Hepatocyte (in vitro differentiated cells): ENCODE data around the gene HIRIP3. TPM values are rescaled to one million over a fixed set of nuclear protein-coding genes. Genes with fewer than 3 reads are reported as not detected.

ENCODE experiments used
- DNase-seq: peaks from one replicate; pipeline ENCODE4 v3.0.0-alpha.2; 2016; ENCODE audit warnings: low spot score
- H2AFZ ChIP-seq: fragments of 200-600 bp; sonication (generic); 2 replicates; pipeline ENCODE4 v1.6.0; 2016; ENCODE audit warnings: antibody characterized with exemption, mild to moderate bottlenecking
- H3K27ac ChIP-seq: fragments of 200-600 bp; sonication (generic); 2 replicates; pipeline ENCODE4 v1.5.1; 2016; ENCODE audit warnings: mild to moderate bottlenecking
- H3K27me3 ChIP-seq: fragments of 200-600 bp; sonication (generic); 2 replicates; pipeline ENCODE4 v1.6.1; 2016
- H3K36me3 ChIP-seq: fragments of 200-600 bp; sonication (generic); replicated peaks from 2 replicates; pipeline ENCODE4 v1.5.1; 2016; ENCODE audit warnings: low read depth; ENCODE audit not compliant: insufficient read depth
- H3K4me1 ChIP-seq: fragments of 200-600 bp; sonication (generic); 2 replicates; pipeline ENCODE4 v1.5.1; 2016; ENCODE audit warnings: mild to moderate bottlenecking, moderate library complexity; ENCODE audit not compliant: insufficient read depth
- H3K4me2 ChIP-seq: fragments of 200-600 bp; sonication (generic); 2 replicates; pipeline ENCODE4 v1.6.0; 2016
- H3K4me3 ChIP-seq: fragments of 200-600 bp; sonication (generic); 2 replicates; pipeline ENCODE4 v1.5.1; 2016; ENCODE audit warnings: mild to moderate bottlenecking
- H3K79me2 ChIP-seq: fragments of 200-600 bp; sonication (generic); 2 replicates; pipeline ENCODE4 v1.6.0; 2017; ENCODE audit warnings: mild to moderate bottlenecking
- H3K9me2 ChIP-seq: fragments of 200-600 bp; sonication (generic); replicated peaks from 2 replicates; pipeline ENCODE4 v1.6.0; 2017; ENCODE audit warnings: mild to moderate bottlenecking; ENCODE audit not compliant: insufficient read depth
- H3K9me3 ChIP-seq: fragments of 200-600 bp; sonication (generic); 2 replicates; pipeline ENCODE4 v1.5.1; 2016; ENCODE audit warnings: low read depth, mild to moderate bottlenecking
- H4K20me1 ChIP-seq: fragments of 200-600 bp; sonication (generic); 2 replicates; pipeline ENCODE4 v1.6.0; 2016; ENCODE audit warnings: mild to moderate bottlenecking; ENCODE audit not compliant: insufficient read depth, poor library complexity, severe bottlenecking
- EZH2 ChIP-seq: fragments of 200-600 bp; sonication (generic); IDR thresholded peaks from 2 replicates; pipeline ENCODE4 v1.6.1; 2016; ENCODE audit warnings: antibody characterized with exemption, mild to moderate bottlenecking, borderline replicate concordance
- EZH2phosphoT487 ChIP-seq: fragments of 200-600 bp; sonication (generic); IDR thresholded peaks from one replicate; pipeline ENCODE4 v1.6.1; 2018; ENCODE audit warnings: antibody characterized with exemption, mild to moderate bottlenecking, low read depth, moderate library complexity; ENCODE audit not compliant: unreplicated experiment, severe bottlenecking
- WGBS: methylation state at CpG from one replicate; pipeline ENCODE4 v1.1.6; 2016; ENCODE audit warnings: low lambda C conversion rate; ENCODE audit errors: missing lambda C conversion rate; 5-methylcytosine and 5-hydroxymethylcytosine counted together
- polyA plus RNA-seq: library from polyadenylated mRNA; unstranded; fragments of >200 nt; fragmentation: Nextera tagmentation; extraction: Ambion mirVana; gene quantifications from 2 replicates; pipeline ENCODE4 v1.2.1, GENCODE V29; 2016
- total RNA-seq: library from RNA; depleted of rRNA; stranded (reverse); fragments of >200 nt; gene quantifications from 2 replicates; pipeline ENCODE4 v1.2.3, GENCODE V29; 2014
- TF ChIP-seq, protein P1 (sequence below): fragments of 200-600 bp; sonication (generic); IDR thresholded peaks from 2 replicates; pipeline ENCODE4 v1.5.1; 2016; ENCODE audit warnings: antibody characterized with exemption, mild to moderate bottlenecking; ENCODE audit not compliant: poor library complexity

HIRIP3 gene
- total and polyA plus RNA-seq, 2 experiments from 2014 or later, result 10.6 to 12.9 TPM

DNA sequence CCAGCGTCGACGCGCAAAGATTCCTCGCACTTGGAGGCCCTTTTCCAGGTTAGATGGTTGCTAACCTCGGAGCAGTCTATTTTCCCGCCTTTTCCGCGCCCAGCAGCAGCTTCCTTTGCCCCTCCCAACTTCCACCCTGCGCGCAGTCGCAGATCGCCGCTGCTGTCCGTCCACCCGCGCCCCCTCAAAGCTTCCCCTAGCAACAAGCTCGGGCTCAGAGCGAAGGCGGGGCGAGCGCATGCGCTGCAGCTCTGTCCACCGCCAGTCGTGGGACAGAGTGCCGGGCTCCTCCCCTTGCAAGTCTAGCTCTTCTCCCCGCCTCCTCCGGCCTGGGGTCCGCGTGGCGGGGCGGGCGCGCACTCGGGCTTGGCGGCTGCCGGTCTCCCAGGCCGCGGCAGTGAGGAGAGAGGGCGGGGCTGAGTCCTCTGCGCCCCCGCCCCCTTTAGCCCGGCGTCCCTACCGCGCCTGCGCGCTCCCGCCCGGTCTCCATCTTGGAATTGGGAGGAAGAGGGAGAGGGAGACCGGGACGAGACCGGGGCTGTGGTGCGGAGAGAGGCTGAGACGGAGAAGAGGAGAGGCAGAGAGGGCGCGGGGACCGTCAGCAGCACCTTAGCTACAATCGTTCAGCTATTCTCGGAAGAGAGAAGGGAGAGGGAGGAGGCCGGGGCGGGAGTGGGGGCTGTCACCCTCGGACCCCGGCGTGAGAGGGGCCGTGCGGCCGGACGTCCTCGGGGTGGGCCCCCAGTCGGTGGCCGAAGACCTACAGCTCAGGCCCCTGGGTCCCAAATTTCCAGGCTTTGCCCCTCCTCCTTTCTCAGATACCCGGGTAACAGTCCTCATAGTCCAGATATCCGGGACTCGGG, 21.8 kb downstream of the HIRIP3 start, which contains the start of gene TAOK2:
TAOK2 (plus strand) TSS at position 485 of the 863 bp plus-strand sequence. CDS start 3,905 bp downstream, outside the sequence.
- peak; percentile 100 for DNase-seq
- peaks cover 20% of the 10 kb centered on the region for H3K4me1 ChIP-seq
- H3K4me3 ChIP-seq, result peak within 1 kb of the TSS; percentile 95
- WGBS, result 4% methylated on average over 50 of the region's 75 CpGs
- TF ChIP-seq, protein P1, sequence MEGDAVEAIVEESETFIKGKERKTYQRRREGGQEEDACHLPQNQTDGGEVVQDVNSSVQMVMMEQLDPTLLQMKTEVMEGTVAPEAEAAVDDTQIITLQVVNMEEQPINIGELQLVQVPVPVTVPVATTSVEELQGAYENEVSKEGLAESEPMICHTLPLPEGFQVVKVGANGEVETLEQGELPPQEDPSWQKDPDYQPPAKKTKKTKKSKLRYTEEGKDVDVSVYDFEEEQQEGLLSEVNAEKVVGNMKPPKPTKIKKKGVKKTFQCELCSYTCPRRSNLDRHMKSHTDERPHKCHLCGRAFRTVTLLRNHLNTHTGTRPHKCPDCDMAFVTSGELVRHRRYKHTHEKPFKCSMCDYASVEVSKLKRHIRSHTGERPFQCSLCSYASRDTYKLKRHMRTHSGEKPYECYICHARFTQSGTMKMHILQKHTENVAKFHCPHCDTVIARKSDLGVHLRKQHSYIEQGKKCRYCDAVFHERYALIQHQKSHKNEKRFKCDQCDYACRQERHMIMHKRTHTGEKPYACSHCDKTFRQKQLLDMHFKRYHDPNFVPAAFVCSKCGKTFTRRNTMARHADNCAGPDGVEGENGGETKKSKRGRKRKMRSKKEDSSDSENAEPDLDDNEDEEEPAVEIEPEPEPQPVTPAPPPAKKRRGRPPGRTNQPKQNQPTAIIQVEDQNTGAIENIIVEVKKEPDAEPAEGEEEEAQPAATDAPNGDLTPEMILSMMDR, result no peak
- no peak for TF ChIP-seq EZH2
- no peak for TF ChIP-seq EZH2phosphoT487
- H3K27me3 ChIP-seq, result no peaks in the 10 kb centered on the region
- peak within 1 kb of the TSS; percentile 70 for H2AFZ ChIP-seq
- H4K20me1 ChIP-seq, result peaks cover 43% of the 10 kb centered on the region
- peak within 1 kb of the TSS; percentile 99 for H3K4me2 ChIP-seq
- H3K36me3 ChIP-seq, result no peaks in the 10 kb centered on the region
- H3K9me3 ChIP-seq, result no peaks in the 10 kb centered on the region
- no peaks in the 10 kb centered on the region for H3K9me2 ChIP-seq
- peak within 1 kb of the TSS; percentile 76 for H3K27ac ChIP-seq
- peaks cover 41% of the 10 kb centered on the region for H3K79me2 ChIP-seq

DNA sequence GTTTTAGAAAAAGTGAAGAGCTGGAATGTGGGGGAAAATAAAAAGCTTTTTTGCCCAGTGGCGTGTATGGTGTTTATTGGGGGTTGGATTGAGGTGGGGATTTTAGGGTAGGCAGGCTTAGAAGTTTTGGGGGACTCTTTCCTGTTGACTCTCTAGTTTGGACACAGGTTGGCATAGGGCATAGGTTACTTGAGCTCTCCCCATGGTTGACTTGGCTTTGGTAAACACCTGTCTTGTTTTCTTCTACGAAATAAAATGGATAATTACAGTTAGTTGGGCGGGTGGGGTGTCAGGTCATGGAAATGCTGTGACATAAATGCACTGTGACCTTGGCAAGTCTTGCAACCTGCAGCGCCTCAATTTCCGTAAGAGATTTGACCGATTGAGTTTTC, 22.4 kb downstream of the HIRIP3 start:
- H3K4me1 ChIP-seq, result peaks cover 20% of the 10 kb centered on the region
- DNase-seq, result no peak
- no peaks in the 10 kb centered on the region for H3K27me3 ChIP-seq
- no peaks in the 10 kb centered on the region for H3K9me2 ChIP-seq
- H3K4me3 ChIP-seq, result no peak overlapping the region
- H2AFZ ChIP-seq, result no peak overlapping the region
- no peak overlapping the region for H3K27ac ChIP-seq
- no peaks in the 10 kb centered on the region for H3K36me3 ChIP-seq
- peaks cover 38% of the 10 kb centered on the region for H4K20me1 ChIP-seq
- TF ChIP-seq EZH2 (no peak), EZH2phosphoT487 (no peak)
- TF ChIP-seq, protein P1, result no peak
- peak overlapping the region; percentile 25 for H3K4me2 ChIP-seq
- H3K9me3 ChIP-seq, result no peaks in the 10 kb centered on the region
- H3K79me2 ChIP-seq, result peaks cover 41% of the 10 kb centered on the region
- WGBS, result 67% methylated on average over 6 of the region's 6 CpGs

DNA sequence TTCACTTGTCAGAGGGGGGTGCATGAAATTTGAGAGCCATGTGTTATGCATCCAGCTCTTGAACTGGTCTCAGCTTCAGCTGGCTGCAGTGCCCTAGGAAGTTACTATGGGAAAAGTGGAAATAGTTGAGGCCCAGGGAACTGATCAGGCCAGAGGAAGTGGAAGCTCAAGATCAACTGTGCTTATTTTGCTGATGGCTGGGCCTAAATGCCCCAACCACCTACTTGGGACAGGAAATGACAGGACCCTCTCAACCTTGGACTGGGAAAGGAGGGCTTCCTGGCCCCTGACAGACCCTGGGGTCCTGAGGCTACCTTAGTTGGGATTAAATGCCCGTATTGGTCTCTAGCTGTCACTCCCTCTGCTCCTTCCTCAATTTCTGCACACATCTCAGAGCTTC, 22.9 kb downstream of the HIRIP3 start:
- Histone ChIP-seq H3K4me3 (no peak overlapping the region), H3K79me2 (peaks cover 36% of the 10 kb centered on the region), H4K20me1 (peaks cover 33% of the 10 kb centered on the region), H3K4me1 (peaks cover 20% of the 10 kb centered on the region), H3K4me2 (no peak overlapping the region), H2AFZ (no peak overlapping the region), H3K36me3 (no peaks in the 10 kb centered on the region), H3K27me3 (no peaks in the 10 kb centered on the region), H3K27ac (no peak overlapping the region), H3K9me2 (no peaks in the 10 kb centered on the region), H3K9me3 (no peaks in the 10 kb centered on the region)
- TF ChIP-seq, protein P1, result no peak
- TF ChIP-seq EZH2phosphoT487 (no peak), EZH2 (no peak)
- DNase-seq, result no peak
- 100% methylated on average over 1 of the region's 1 CpG for WGBS
